PC-9 (cell line): ENCODE results near the gene PRDM16. TPM values are rescaled to one million over a fixed set of nuclear protein-coding genes. Genes with fewer than 3 reads are reported as not detected.

Experiments
- BruUV-seq: library from RNA; stranded (reverse); fragments of 400-500 nt; replicated peaks from 2 replicates; lab custom pipeline; 2021; lab: Mats Ljungman, UMichigan
- CTCF ChIA-PET: fragments of 300-600 bp; sonication (Branson Sonifier 250); formaldehyde crosslinking; loops from one replicate; lab custom pipeline; 2022; ENCODE audit warnings: antibody characterized with exemption; lab: Charles Lee
- POLR2A ChIA-PET: fragments of 300-600 bp; sonication (Branson Sonifier 250); formaldehyde crosslinking; loops from one replicate; lab custom pipeline; 2022; ENCODE audit warnings: antibody characterized with exemption; ENCODE audit not compliant: unreplicated experiment; lab: Charles Lee
- DNase-seq, 2 experiments: peaks; one replicate each; pipeline versions ENCODE4 v3.0.0 to v3.0.0-alpha.2; 2015 to 2022; ENCODE audit warnings: mixed read lengths in 1 of 2
- H2AFZ ChIP-seq: fragments of 200-600 bp; sonication (generic); 2 replicates; pipeline ENCODE4 v1.8.1; 2017; ENCODE audit warnings: antibody characterized with exemption
- H3F3A ChIP-seq: fragments of 200-600 bp; sonication (generic); 2 replicates; pipeline ENCODE4 v1.8.1; 2017; ENCODE audit warnings: antibody characterized with exemption, mild to moderate bottlenecking, low read depth; ENCODE audit not compliant: insufficient read depth
- H3K27ac ChIP-seq: fragments of 200-600 bp; sonication (generic); 2 replicates; pipeline ENCODE4 v1.6.1; 2016; ENCODE audit warnings: mixed run types
- H3K27me3 ChIP-seq: fragments of 200-600 bp; sonication (generic); 2 replicates; pipeline ENCODE4 v1.6.1; 2016; ENCODE audit warnings: low read depth, mixed run types; ENCODE audit not compliant: insufficient read depth
- H3K36me3 ChIP-seq: fragments of 200-600 bp; sonication (generic); 2 replicates; pipeline ENCODE4 v1.6.1; 2016; ENCODE audit warnings: low read depth, mixed run types
- H3K4me1 ChIP-seq: fragments of 200-600 bp; sonication (generic); replicated peaks from 2 replicates; pipeline ENCODE4 v1.6.1; 2016; ENCODE audit warnings: mixed run types; ENCODE audit not compliant: insufficient read depth
- H3K4me2 ChIP-seq: fragments of 200-600 bp; sonication (generic); 2 replicates; pipeline ENCODE4 v1.6.1; 2017; ENCODE audit warnings: mixed run types
- H3K4me3 ChIP-seq: fragments of 200-600 bp; sonication (generic); 2 replicates; pipeline ENCODE4 v1.6.1; 2016; ENCODE audit warnings: mixed run types
- H3K79me2 ChIP-seq: fragments of 200-600 bp; sonication (generic); 2 replicates; pipeline ENCODE4 v1.6.1; 2017; ENCODE audit warnings: low read depth, mixed run types
- H3K9me2 ChIP-seq: fragments of 200-600 bp; sonication (generic); 2 replicates; pipeline ENCODE4 v1.8.1; 2017; ENCODE audit warnings: mild to moderate bottlenecking; ENCODE audit not compliant: insufficient read depth
- H3K9me3 ChIP-seq: fragments of 200-600 bp; sonication (generic); 2 replicates; pipeline ENCODE4 v1.8.1; 2016; ENCODE audit warnings: low read depth; ENCODE audit not compliant: insufficient read depth
- H4K20me1 ChIP-seq: fragments of 200-600 bp; sonication (generic); 2 replicates; pipeline ENCODE4 v1.8.1; 2017; ENCODE audit not compliant: insufficient read depth
- CTCF ChIP-seq: fragments of 200-600 bp; sonication (generic); conservative IDR thresholded peaks from 2 replicates; pipeline ENCODE4 v1.6.1; 2017; ENCODE audit warnings: mixed run types, antibody characterized with exemption, mild to moderate bottlenecking, moderate library complexity
- EZH2 ChIP-seq: fragments of 200-600 bp; sonication (generic); IDR thresholded peaks from 2 replicates; pipeline ENCODE4 v1.8.0; 2017; ENCODE audit warnings: antibody characterized with exemption, low read depth
- intact Hi-C: fragments of 100-400 bp; cut with micrococcal nuclease; formaldehyde crosslinking; loops from one replicate; pipeline ENCODE4 v1.10.0; 2022; ENCODE audit not compliant: unreplicated experiment
- total RNA-seq: library from RNA; stranded (reverse); gene quantifications from 2 replicates; pipeline ENCODE4 v1.2.3, GENCODE V29; 2021

Gene PRDM16
- total RNA-seq, 1 experiment from 2014 or later, result not detected

- ChIA-PET CTCF (no interaction called here), POLR2A (no interaction called here)
- H3K4me2 ChIP-seq, result no peak overlapping the region
- H3K79me2 ChIP-seq, result no peaks in the 10 kb centered on the region
- H3F3A ChIP-seq, result peaks cover 9% of the 10 kb centered on the region; the same call in 1 of the 2 replicates
- DNase-seq, result no peak
- peaks cover 5% of the 10 kb centered on the region; the same call in 1 of the 2 replicates for H3K9me3 ChIP-seq
- H3K4me1 ChIP-seq, result no peaks in the 10 kb centered on the region
- H3K9me2 ChIP-seq, result no peaks in the 10 kb centered on the region
- intact Hi-C loops, result no loop called here
- TF ChIP-seq CTCF, result no peak
- no peak for TF ChIP-seq EZH2
- peaks cover 72% of the 10 kb centered on the region for H3K27me3 ChIP-seq
- no TSS peak for BruUV-seq
- H3K27ac ChIP-seq, result no peak overlapping the region
- H3K36me3 ChIP-seq, result no peaks in the 10 kb centered on the region
- H2AFZ ChIP-seq, result no peak overlapping the region
- no peaks in the 10 kb centered on the region for H4K20me1 ChIP-seq
- H3K4me3 ChIP-seq, result no peak overlapping the region
These were observed 114.4 kb downstream of the PRDM16 start for GRCh38 chr1:3183411-3183810.

- no TSS peak for BruUV-seq
- POLR2A ChIA-PET, result no interaction called here
- Histone ChIP-seq H4K20me1 (no peaks in the 10 kb centered on the region), H3K9me3 (peaks cover 5% of the 10 kb centered on the region; the same call in 1 of the 2 replicates), H3K79me2 (no peaks in the 10 kb centered on the region), H3K27me3 (peaks cover 72% of the 10 kb centered on the region), H3K4me2 (no peak overlapping the region), H3K4me1 (no peaks in the 10 kb centered on the region), H3F3A (peaks cover 9% of the 10 kb centered on the region; the same call in 1 of the 2 replicates), H3K4me3 (no peak overlapping the region), H3K27ac (no peak overlapping the region), H3K9me2 (no peaks in the 10 kb centered on the region), H3K36me3 (no peaks in the 10 kb centered on the region), H2AFZ (no peak overlapping the region)
- no peak for DNase-seq
- CTCF ChIA-PET, result no interaction called here
- intact Hi-C loops, result no loop called here
- TF ChIP-seq EZH2, result no peak
- TF ChIP-seq CTCF, result no peak
These were observed 114.8 kb downstream of the PRDM16 start for GRCh38 chr1:3183813-3184212.

GRCh38 chr1:3184666-3185065 is 115.7 kb downstream of the PRDM16 start:
- no TSS peak for BruUV-seq
- H3K4me2 ChIP-seq, result no peak overlapping the region

More at GRCh38 chr1:3184666-3185065, 115.7 kb downstream of the PRDM16 start:
- H2AFZ ChIP-seq, result no peak overlapping the region
- intact Hi-C loops, result no loop called here
- TF ChIP-seq CTCF, result no peak
- no peak for TF ChIP-seq EZH2
- H3K36me3 ChIP-seq, result no peaks in the 10 kb centered on the region
- ChIA-PET CTCF (no interaction called here), POLR2A (no interaction called here)
- H3K9me2 ChIP-seq, result no peaks in the 10 kb centered on the region
- peaks cover 9% of the 10 kb centered on the region; the same call in 1 of the 2 replicates for H3F3A ChIP-seq
- no peaks in the 10 kb centered on the region for H3K79me2 ChIP-seq
- peaks cover 72% of the 10 kb centered on the region for H3K27me3 ChIP-seq
- H3K4me3 ChIP-seq, result no peak overlapping the region
- DNase-seq, result no peak
- H3K9me3 ChIP-seq, result peaks cover 5% of the 10 kb centered on the region; the same call in 1 of the 2 replicates
- H3K4me1 ChIP-seq, result no peaks in the 10 kb centered on the region
- H4K20me1 ChIP-seq, result no peaks in the 10 kb centered on the region
- H3K27ac ChIP-seq, result no peak overlapping the region
